Keratinocyte (primary cell): ENCODE data around the gene OR5M10. TPM values are rescaled to one million over a fixed set of nuclear protein-coding genes. Genes with fewer than 3 reads are reported as not detected.
"Not testable (repeated sequence)": the region's sequence is repeated elsewhere in the genome, so short reads cannot be mapped to it uniquely, and the experiment has no call there.

Source experiments
- DNase-seq: peaks from one replicate; pipeline ENCODE4 v3.0.0-alpha.2; 2011; ENCODE audit warnings: low read depth, missing footprints, low spot score
- FAIRE-seq: peaks from 2 replicates; lab custom pipeline; 2011; peaks lifted over from hg19 to GRCh38; lab: Jason Lieb, UNC
- H2AFZ ChIP-seq: 2 replicates; pipeline ENCODE4 v1.6.0; 2012; ENCODE audit warnings: low read length, control low read depth, inconsistent platforms; ENCODE audit not compliant: control insufficient read depth
- H3K27ac ChIP-seq: 2 replicates; pipeline ENCODE4 v1.5.1; 2011; ENCODE audit warnings: low read length; ENCODE audit not compliant: control insufficient read depth, insufficient read depth
- H3K27me3 ChIP-seq: 3 replicates; pipeline ENCODE4 v1.6.0; 2011; ENCODE audit warnings: low read length; ENCODE audit not compliant: control insufficient read depth, insufficient read depth; ENCODE audit errors: extremely low read depth
- H3K36me3 ChIP-seq, 2 experiments: 2 replicates in 1 of 2; 3 replicates in 1 of 2; pipeline ENCODE4 v1.5.1; 2011; ENCODE audit warnings: low read length in 2 of 2, mild to moderate bottlenecking in 1 of 2; ENCODE audit not compliant: control insufficient read depth in 2 of 2, insufficient read depth in 2 of 2; ENCODE audit errors: extremely low read depth in 1 of 2
- H3K4me1 ChIP-seq: 3 replicates; pipeline ENCODE4 v1.5.1; 2011; ENCODE audit warnings: low read length; ENCODE audit not compliant: control insufficient read depth, insufficient read depth; ENCODE audit errors: extremely low read depth
- H3K4me2 ChIP-seq: 3 replicates; pipeline ENCODE4 v1.6.0; 2011; ENCODE audit warnings: low read depth, low read length; ENCODE audit not compliant: control insufficient read depth, insufficient read depth; ENCODE audit errors: extremely low read depth
- H3K4me3 ChIP-seq, 3 experiments: fragments of 200-600 bp in 1 of 3; sonication (generic) in 1 of 3; 2 replicates in 2 of 3; 3 replicates in 1 of 3; pipeline ENCODE4 v1.5.1; 2011 to 2016; ENCODE audit warnings: low read length in 3 of 3, mild to moderate bottlenecking in 3 of 3, control low read depth in 2 of 3, inconsistent platforms in 1 of 3, low read depth in 1 of 3, mixed read lengths in 1 of 3, mixed run types in 1 of 3, moderate library complexity in 1 of 3; ENCODE audit not compliant: control insufficient read depth in 2 of 3, insufficient read depth in 2 of 3; ENCODE audit errors: extremely low read depth in 1 of 3
- H3K79me2 ChIP-seq: 2 replicates; pipeline ENCODE4 v1.6.0; 2012; ENCODE audit warnings: low read length; ENCODE audit not compliant: control insufficient read depth, insufficient read depth
- H3K9ac ChIP-seq: 3 replicates; pipeline ENCODE4 v1.6.0; 2011; ENCODE audit warnings: low read length; ENCODE audit not compliant: control insufficient read depth, insufficient read depth; ENCODE audit errors: extremely low read depth
- H3K9me1 ChIP-seq: 3 replicates; pipeline ENCODE4 v1.6.0; 2011; ENCODE audit warnings: low read length; ENCODE audit not compliant: control insufficient read depth, insufficient read depth; ENCODE audit errors: extremely low read depth
- H3K9me3 ChIP-seq: 2 replicates; pipeline ENCODE4 v1.5.1; 2012; ENCODE audit warnings: low read depth, low read length; ENCODE audit not compliant: control insufficient read depth
- H4K20me1 ChIP-seq: 3 replicates; pipeline ENCODE4 v1.6.0; 2011; ENCODE audit warnings: low read length; ENCODE audit not compliant: control insufficient read depth, insufficient read depth; ENCODE audit errors: extremely low read depth
- CTCF ChIP-seq, 3 experiments: IDR thresholded peaks in 1 of 3; conservative IDR thresholded peaks in 1 of 3; optimal IDR thresholded peaks in 1 of 3; 2 replicates in 2 of 3; 3 replicates in 1 of 3; pipeline versions ENCODE3 to v1.5.1; 2011; ENCODE audit warnings: low read length in 3 of 3, mild to moderate bottlenecking in 3 of 3, moderate library complexity in 2 of 3, control low read depth in 1 of 3, inconsistent platforms in 1 of 3; ENCODE audit not compliant: insufficient read depth in 2 of 3; ENCODE audit errors: extremely low read depth in 1 of 3
- EZH2 ChIP-seq: IDR thresholded peaks from one replicate; pipeline ENCODE4 v1.6.1; 2012; ENCODE audit warnings: inconsistent platforms, mild to moderate bottlenecking, low read length, moderate library complexity
- dilution Hi-C: fragments of 300-500 bp; cut with MboI; formaldehyde crosslinking; loops from one replicate; pipeline ENCODE4 v1.7.0; 2020; ENCODE audit warnings: low sequenced_read_pairs; ENCODE audit not compliant: extremely low pct_ligation_motif_present
- polyA plus RNA-seq, 5 experiments: library from polyadenylated mRNA; depleted of rRNA in 3 of 5; stranded (reverse) in 3 of 5; stranded (forward) in 1 of 5; unstranded in 1 of 5; fragments of >200 nt; gene quantifications; 1 replicate in 1 of 5; 2 replicates in 3 of 5; 3 replicates in 1 of 5; pipeline versions ENCODE4 v1.2.1 to v1.2.3, GENCODE V29; 2011 to 2012; ENCODE audit warnings: missing spikeins in 2 of 5, low read depth in 1 of 5, low replicate concordance in 1 of 5

The OR5M10 gene
- polyA plus RNA-seq, 1 donor (not counting 4 experiments of a cell fraction or from before 2014, with no cell fraction given): not detected

- Histone ChIP-seq H3K79me2 (no peaks in the 10 kb centered on the region), H3K27me3 (no peaks in the 10 kb centered on the region), H3K4me1 (peaks cover 2% of the 10 kb centered on the region), H3K4me2 (no peak overlapping the region), H4K20me1 (no peaks in the 10 kb centered on the region), H3K9me3 (no peaks in the 10 kb centered on the region), H3K27ac (no peak overlapping the region), H3K9ac (no peak overlapping the region), H3K36me3 (no peaks in the 10 kb centered on the region), H3K4me3 (no peak overlapping the region), H3K9me1 (no peaks in the 10 kb centered on the region), H2AFZ (no peak overlapping the region)
- FAIRE-seq: no peak
- DNase-seq: no peak
- dilution Hi-C loops: no loop called here
- TF ChIP-seq EZH2 (no peak), CTCF (optimal IDR thresholded peaks at IDR 0.05 in 1 of 3, IDR thresholded peaks at IDR 0.05 in 1 of 3, conservative IDR thresholded peaks at IDR 0.05 in 1 of 3; ENCODE audit: extremely low read depth in 1 of 3, insufficient read depth in 2 of 3, low read length in 3 of 3) (peak in 2 of 3 experiments; percentile 32 to 35)
Measured at GRCh38 chr11:56624661-56625110, 47.2 kb upstream of the OR5M10 start.

- Histone ChIP-seq H3K4me3 (no peak overlapping the region), H3K79me2 (no peaks in the 10 kb centered on the region), H3K4me2 (no peak overlapping the region), H3K9me1 (no peaks in the 10 kb centered on the region), H3K36me3 (no peaks in the 10 kb centered on the region), H3K9ac (no peak overlapping the region), H3K9me3 (no peaks in the 10 kb centered on the region), H2AFZ (no peak overlapping the region), H3K27me3 (no peaks in the 10 kb centered on the region), H3K4me1 (no peaks in the 10 kb centered on the region), H3K27ac (no peak overlapping the region), H4K20me1 (no peaks in the 10 kb centered on the region)
- no peak for DNase-seq
- no peak for FAIRE-seq
- TF ChIP-seq CTCF (optimal IDR thresholded peaks at IDR 0.05 in 1 of 3, IDR thresholded peaks at IDR 0.05 in 1 of 3, conservative IDR thresholded peaks at IDR 0.05 in 1 of 3; ENCODE audit: extremely low read depth in 1 of 3, insufficient read depth in 2 of 3, low read length in 3 of 3) (no peak), EZH2 (no peak)
- dilution Hi-C loops: no loop called here
Measured at GRCh38 chr11:56611174-56611573, 33.7 kb upstream of the OR5M10 start.

GRCh38 chr11:56592088-56592717 lies 14.7 kb upstream of the OR5M10 start:
- H3K79me2 ChIP-seq, H3K9ac ChIP-seq, H3K36me3 ChIP-seq, dilution Hi-C loops, H3K9me1 ChIP-seq, DNase-seq, H3K27ac ChIP-seq, H3K4me1 ChIP-seq, H2AFZ ChIP-seq, H3K27me3 ChIP-seq, FAIRE-seq, H3K4me2 ChIP-seq, H3K9me3 ChIP-seq, H4K20me1 ChIP-seq, H3K4me3 ChIP-seq: not testable (repeated sequence)
